MM.1S (cell line): ENCODE measurements around the gene EXO1.

Source experiments
- CTCF ChIP-seq: fragments of 300-600 bp; sonication (generic); IDR thresholded peaks from 2 replicates; pipeline ENCODE4 v1.5.1; 2016; ENCODE audit warnings: antibody characterized with exemption, low read length, mixed read lengths
- EZH2 ChIP-seq: fragments of 300-600 bp; sonication (generic); optimal IDR thresholded peaks from 2 replicates; pipeline ENCODE3; 2017; ENCODE audit warnings: low read depth, mild to moderate bottlenecking, antibody characterized with exemption, low read length, mixed read lengths
- EZH2phosphoT487 ChIP-seq: fragments of 300-600 bp; sonication (generic); IDR thresholded peaks from 2 replicates; pipeline ENCODE4 v1.6.1; 2018; ENCODE audit warnings: antibody characterized with exemption, low read length

- TF ChIP-seq CTCF (no peak), EZH2phosphoT487 (no peak), EZH2 (no peak)
Measured at GRCh38 chr1:241840164-241840563, 7.8 kb upstream of the EXO1 start.
